ENCODE data around the gene TMEM82.

The TMEM82 gene

DNA sequence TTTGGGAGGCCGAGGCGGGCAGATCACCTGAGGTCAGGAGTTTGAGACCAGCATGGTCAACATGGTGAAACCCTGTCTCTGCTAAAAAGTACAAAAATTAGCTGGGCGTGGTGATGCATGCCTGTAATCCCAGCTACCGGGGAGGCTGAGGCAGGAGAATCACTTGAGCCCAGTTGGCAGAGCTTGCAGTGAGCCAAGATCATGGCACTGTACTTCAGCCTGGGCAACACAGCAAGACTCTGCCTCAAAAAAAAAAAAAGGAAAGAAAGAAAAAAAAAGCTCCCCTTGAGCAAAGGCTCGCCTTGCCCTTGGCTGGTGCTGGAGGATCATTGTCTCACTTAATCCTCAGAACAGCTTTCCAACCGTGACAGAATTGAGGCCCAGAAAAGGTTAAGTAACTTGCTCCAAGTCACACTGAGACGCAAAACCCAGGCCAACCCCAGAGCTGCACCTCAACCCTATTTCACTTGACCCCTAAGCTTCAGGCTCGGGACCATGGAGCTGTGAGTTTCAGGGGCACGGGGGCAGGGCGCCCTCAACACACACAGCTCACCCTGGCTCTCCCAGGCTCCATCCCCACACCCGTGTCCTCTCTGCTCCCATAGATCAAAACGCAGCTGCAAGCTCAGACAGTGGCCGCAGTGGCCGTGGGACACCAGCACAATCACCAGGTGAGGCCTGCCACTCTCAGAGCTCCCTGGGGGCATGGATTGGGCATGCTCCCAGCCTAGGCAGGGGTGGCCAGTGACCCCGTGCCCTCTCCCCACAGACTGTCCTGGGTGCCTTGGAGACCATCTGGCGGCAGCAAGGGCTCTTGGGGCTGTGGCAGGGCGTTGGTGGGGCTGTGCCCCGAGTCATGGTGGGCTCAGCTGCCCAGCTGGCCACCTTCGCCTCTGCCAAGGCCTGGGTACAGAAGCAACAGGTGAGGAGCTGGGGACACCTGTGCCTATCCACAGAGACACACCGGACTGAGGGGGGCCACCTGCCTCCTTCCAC is 4.7 kb upstream of the TMEM82 start:
- no peaks in the 10 kb centered on the region for H3K27me3 ChIP-seq (ENCODE audit: insufficient read depth, low read length)
- H3K4me1 ChIP-seq (ENCODE audit: insufficient read depth, low read length, severe bottlenecking) = no peaks in the 10 kb centered on the region
- no peak overlapping the region for H3K4me3 ChIP-seq (ENCODE audit: low read depth, low read length, poor library complexity, severe bottlenecking)
- peaks cover 9% of the 10 kb centered on the region; the same call in 1 of the 2 replicates for H3K36me3 ChIP-seq (ENCODE audit: insufficient read depth, low read length)
- no peak overlapping the region for H3K27ac ChIP-seq (ENCODE audit: low read depth, low read length, poor library complexity, severe bottlenecking)
- no peak for TF ChIP-seq EZH2 (IDR thresholded peaks at IDR 0.05; ENCODE audit: borderline replicate concordance, low read length)
- TF ChIP-seq, protein P1, sequence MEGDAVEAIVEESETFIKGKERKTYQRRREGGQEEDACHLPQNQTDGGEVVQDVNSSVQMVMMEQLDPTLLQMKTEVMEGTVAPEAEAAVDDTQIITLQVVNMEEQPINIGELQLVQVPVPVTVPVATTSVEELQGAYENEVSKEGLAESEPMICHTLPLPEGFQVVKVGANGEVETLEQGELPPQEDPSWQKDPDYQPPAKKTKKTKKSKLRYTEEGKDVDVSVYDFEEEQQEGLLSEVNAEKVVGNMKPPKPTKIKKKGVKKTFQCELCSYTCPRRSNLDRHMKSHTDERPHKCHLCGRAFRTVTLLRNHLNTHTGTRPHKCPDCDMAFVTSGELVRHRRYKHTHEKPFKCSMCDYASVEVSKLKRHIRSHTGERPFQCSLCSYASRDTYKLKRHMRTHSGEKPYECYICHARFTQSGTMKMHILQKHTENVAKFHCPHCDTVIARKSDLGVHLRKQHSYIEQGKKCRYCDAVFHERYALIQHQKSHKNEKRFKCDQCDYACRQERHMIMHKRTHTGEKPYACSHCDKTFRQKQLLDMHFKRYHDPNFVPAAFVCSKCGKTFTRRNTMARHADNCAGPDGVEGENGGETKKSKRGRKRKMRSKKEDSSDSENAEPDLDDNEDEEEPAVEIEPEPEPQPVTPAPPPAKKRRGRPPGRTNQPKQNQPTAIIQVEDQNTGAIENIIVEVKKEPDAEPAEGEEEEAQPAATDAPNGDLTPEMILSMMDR (IDR thresholded peaks at IDR 0.05; ENCODE audit: low read length) = no peak
- no peaks in the 10 kb centered on the region for H3F3A ChIP-seq (ENCODE audit: insufficient read depth, low read length)
- no peaks in the 10 kb centered on the region for H4K20me1 ChIP-seq (ENCODE audit: insufficient read depth, low read length)
- H3K4me2 ChIP-seq (ENCODE audit: low read length) = no peak overlapping the region
- H3K9ac ChIP-seq (ENCODE audit: low read length) = no peak overlapping the region
- H3K9me2 ChIP-seq (ENCODE audit: low read depth, low read length) = no peaks in the 10 kb centered on the region
- H2AFZ ChIP-seq (ENCODE audit: low read length) = no peak overlapping the region
- H3K79me2 ChIP-seq (ENCODE audit: insufficient read depth, low read length) = no peaks in the 10 kb centered on the region
- no peaks in the 10 kb centered on the region for H3K9me3 ChIP-seq (ENCODE audit: low read length)

DNA sequence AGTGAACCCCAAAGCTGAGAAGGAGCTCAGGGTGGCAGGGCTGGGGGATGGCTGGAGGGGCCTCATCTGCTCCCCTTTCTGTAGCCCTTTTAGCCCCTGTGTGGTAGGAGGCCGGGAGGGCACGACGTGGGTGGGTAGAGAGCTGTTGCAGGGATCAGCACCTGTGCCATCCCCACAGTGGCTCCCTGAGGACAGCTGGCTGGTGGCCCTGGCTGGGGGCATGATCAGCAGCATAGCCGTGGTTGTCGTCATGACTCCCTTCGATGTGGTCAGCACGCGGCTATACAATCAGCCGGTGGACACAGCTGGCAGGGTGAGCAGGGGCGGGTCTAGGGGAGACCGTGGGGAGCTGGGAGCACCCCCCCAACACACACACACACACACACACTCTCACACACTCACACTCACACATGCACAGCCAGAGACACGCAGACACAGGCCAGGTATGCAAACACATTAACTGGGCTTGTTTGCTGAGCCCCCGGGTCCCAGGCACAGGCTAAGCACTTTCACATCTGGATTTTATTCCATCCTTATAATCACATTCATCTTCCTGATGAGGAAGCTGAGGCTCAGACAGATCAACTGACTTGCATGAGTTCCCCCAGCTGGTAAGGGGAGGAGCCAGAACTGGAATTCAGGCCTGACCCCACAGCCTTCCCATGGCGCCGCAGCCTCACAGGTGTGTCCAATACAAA is 3.7 kb upstream of the TMEM82 start:
- no peak overlapping the region for H3K4me3 ChIP-seq (ENCODE audit: low read depth, low read length, poor library complexity, severe bottlenecking)
- no peak overlapping the region for H3K4me2 ChIP-seq (ENCODE audit: low read length)
- no peak overlapping the region for H3K27ac ChIP-seq (ENCODE audit: low read depth, low read length, poor library complexity, severe bottlenecking)
- no peaks in the 10 kb centered on the region for H3K9me2 ChIP-seq (ENCODE audit: low read depth, low read length)
- TF ChIP-seq, protein P1 (IDR thresholded peaks at IDR 0.05; ENCODE audit: low read length) = no peak
- TF ChIP-seq EZH2 (IDR thresholded peaks at IDR 0.05; ENCODE audit: borderline replicate concordance, low read length) = no peak
- no peaks in the 10 kb centered on the region for H3K9me3 ChIP-seq (ENCODE audit: low read length)
- H3K9ac ChIP-seq (ENCODE audit: low read length) = no peak overlapping the region
- no peaks in the 10 kb centered on the region for H3K79me2 ChIP-seq (ENCODE audit: insufficient read depth, low read length)
- no peaks in the 10 kb centered on the region for H4K20me1 ChIP-seq (ENCODE audit: insufficient read depth, low read length)
- no peaks in the 10 kb centered on the region for H3K4me1 ChIP-seq (ENCODE audit: insufficient read depth, low read length, severe bottlenecking)
- no peaks in the 10 kb centered on the region for H3F3A ChIP-seq (ENCODE audit: insufficient read depth, low read length)
- H3K36me3 ChIP-seq (ENCODE audit: insufficient read depth, low read length) = peaks cover 4% of the 10 kb centered on the region; the same call in 1 of the 2 replicates
- no peaks in the 10 kb centered on the region for H3K27me3 ChIP-seq (ENCODE audit: insufficient read depth, low read length)
- H2AFZ ChIP-seq (ENCODE audit: low read length) = no peak overlapping the region

DNA sequence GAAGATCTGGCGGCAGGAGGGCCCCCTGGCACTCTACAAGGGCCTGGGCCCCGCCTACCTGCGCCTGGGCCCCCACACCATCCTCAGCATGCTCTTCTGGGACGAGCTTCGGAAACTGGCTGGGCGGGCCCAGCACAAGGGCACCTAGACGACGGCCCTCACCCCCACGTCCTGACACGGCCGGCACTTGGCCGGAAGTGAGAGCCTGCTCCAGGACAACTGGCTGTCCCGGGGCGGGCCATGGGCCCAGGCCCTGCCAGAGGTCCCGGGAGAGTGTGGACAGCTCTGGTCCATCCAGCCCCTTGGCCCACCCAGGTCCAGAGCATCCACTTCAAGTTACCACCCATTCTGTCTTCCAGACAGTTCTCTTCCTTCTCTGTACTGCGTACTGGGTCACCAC is 3.0 kb upstream of the TMEM82 start:
- Histone ChIP-seq H4K20me1 (ENCODE audit: insufficient read depth, low read length) (no peaks in the 10 kb centered on the region), H3K27ac (ENCODE audit: low read depth, low read length, poor library complexity, severe bottlenecking) (no peak overlapping the region), H3K4me2 (ENCODE audit: low read length) (no peak overlapping the region), H3K36me3 (ENCODE audit: insufficient read depth, low read length) (no peaks in the 10 kb centered on the region), H3K4me3 (ENCODE audit: low read depth, low read length, poor library complexity, severe bottlenecking) (no peak overlapping the region), H3K9ac (ENCODE audit: low read length) (no peak overlapping the region), H3K9me2 (ENCODE audit: low read depth, low read length) (no peaks in the 10 kb centered on the region), H2AFZ (ENCODE audit: low read length) (no peak overlapping the region), H3K27me3 (ENCODE audit: insufficient read depth, low read length) (no peaks in the 10 kb centered on the region), H3K9me3 (ENCODE audit: low read length) (no peaks in the 10 kb centered on the region), H3F3A (ENCODE audit: insufficient read depth, low read length) (no peaks in the 10 kb centered on the region), H3K79me2 (ENCODE audit: insufficient read depth, low read length) (no peaks in the 10 kb centered on the region), H3K4me1 (ENCODE audit: insufficient read depth, low read length, severe bottlenecking) (no peaks in the 10 kb centered on the region)
- TF ChIP-seq, protein P1 (IDR thresholded peaks at IDR 0.05; ENCODE audit: low read length) = no peak

All from OCI-LY1 (cell line).